Fibroblast of lung (primary cell): ENCODE measurements around the gene IDH1.

ENCODE experiments used
- CTCF ChIP-seq, 2 donors: IDR thresholded peaks in 1 of 2; conservative IDR thresholded peaks in 1 of 2; 1 replicate in 1 of 2; 2 replicates in 1 of 2; pipeline ENCODE4 v1.5.1; 2011 to 2012; ENCODE audit warnings: low read length in 2 of 2, control low read depth in 1 of 2, inconsistent platforms in 1 of 2, low read depth in 1 of 2, mild to moderate bottlenecking in 1 of 2
- EZH2 ChIP-seq: IDR thresholded peaks from 2 replicates; pipeline ENCODE4 v1.5.1; 2012; ENCODE audit warnings: low read length, control low read depth, mild to moderate bottlenecking; ENCODE audit errors: missing control alignments

DNA sequence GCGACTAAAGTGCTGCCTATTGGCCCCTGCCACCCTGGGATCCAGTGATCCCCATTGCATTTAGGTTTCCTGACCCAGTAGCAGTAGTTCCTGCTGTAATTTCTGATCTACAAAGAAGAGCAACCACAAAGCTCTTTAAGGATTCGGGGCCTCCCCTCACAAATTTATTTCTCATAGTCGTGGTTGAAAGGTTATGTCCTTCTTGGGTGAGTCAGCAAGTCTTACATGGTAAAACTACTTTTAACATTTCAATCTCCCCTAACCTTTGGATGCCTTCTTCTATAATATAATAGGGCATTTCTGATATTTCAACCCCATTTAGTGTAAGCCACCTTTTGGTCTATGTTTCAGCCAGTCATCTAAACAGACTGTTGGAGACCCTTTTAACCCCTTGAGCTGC lies 26.1 kb upstream of the IDH1 start:
- TF ChIP-seq CTCF (conservative IDR thresholded peaks at IDR 0.05 in 1 of 2, IDR thresholded peaks at IDR 0.05 in 1 of 2; ENCODE audit: low read depth in 1 of 2, low read length in 2 of 2) (no peak), EZH2 (no peak)
